ENCODE data around the gene ZNHIT1. TPM values are rescaled to one million over a fixed set of nuclear protein-coding genes. Genes with fewer than 3 reads are reported as not detected.

The ZNHIT1 gene
- polyA plus RNA-seq, 2 of the 4 experiments (the other 2 are of a cell fraction): 33.2 to 55.9 TPM

GRCh38 chr7:101218236-101219125 is 516 bp downstream of the ZNHIT1 start:
- Histone ChIP-seq H3K9me3 (no peaks in the 10 kb centered on the region), H3K4me1 (peaks cover 17% of the 10 kb centered on the region), H3K4me2 (peak overlapping the region; percentile 91), H3K27ac (peak overlapping the region; percentile 90 to 98), H3K4me3 (peak overlapping the region; percentile 97)
- CTCF ChIA-PET: interaction anchor here (0.7 to 6.8 kb wide), 14 partner anchors 9 to 323 kb away, joined by 3 to 49 read pairs (median 6); partner anchors contain the start of genes ACHE, CLDN15 and FIS1
- TF ChIP-seq HDAC2 (IDR thresholded peaks at IDR 0.05) (no peak), TFCP2L1 (CRISPR knock-in tag; IDR thresholded peaks at IDR 0.05) (no peak), MAX (IDR thresholded peaks at IDR 0.05) (peak; percentile 27; the same call in 1 of the 2 replicates), RFX5 (IDR thresholded peaks at IDR 0.05) (no peak), E2F6 (IDR thresholded peaks at IDR 0.05; ENCODE audit: borderline replicate concordance, low read depth) (0 out of 2 replicates have a peak, but pooled peaks have one; percentile 32), RNF2 (IDR thresholded peaks at IDR 0.05; ENCODE audit: borderline replicate concordance, low read depth) (no peak), FOSL2 (IDR thresholded peaks at IDR 0.05) (no peak), FOSL2 (CRISPR knock-in tag; IDR thresholded peaks at IDR 0.05) (no peak), BCL3 (IDR thresholded peaks at IDR 0.05) (no peak)
- FAIRE-seq (no peak), ATAC-seq (peak; percentile 6 to 43; a peak in 4 of 6 replicates), DNase-seq (ENCODE audit: low read depth in 1 of 2, low spot score in 1 of 2) (no peak)
- WGBS (ENCODE audit: missing lambda C conversion rate): 9% methylated on average over 26 of the region's 26 CpGs
- POLR2A ChIA-PET: interaction anchor here (0.6 to 1.7 kb wide), 13 partner anchors 14 to 344 kb away, joined by 3 to 15 read pairs (median 5); partner anchors contain the start of genes FIS1, SRRT, TRIM56 and UFSP1

GRCh38 chr7:101220295-101220694 is 2.3 kb downstream of the ZNHIT1 start:
- peaks cover 15% of the 10 kb centered on the region for H3K4me1 ChIP-seq
- POLR2A ChIA-PET: no interaction called here
- DNase-seq (ENCODE audit: low read depth in 1 of 2, low spot score in 1 of 2) (no peak), ATAC-seq (no peak), FAIRE-seq (no peak)
- no peak overlapping the region for H3K27ac ChIP-seq
- no peak overlapping the region for H3K4me3 ChIP-seq
- WGBS (ENCODE audit: missing lambda C conversion rate): 92% methylated on average over 5 of the region's 5 CpGs
- H3K9me3 ChIP-seq: no peaks in the 10 kb centered on the region
- no peak overlapping the region for H3K4me2 ChIP-seq
- TF ChIP-seq MAX (IDR thresholded peaks at IDR 0.05) (no peak), E2F6 (IDR thresholded peaks at IDR 0.05; ENCODE audit: borderline replicate concordance, low read depth) (no peak), MAZ (IDR thresholded peaks at IDR 0.05; ENCODE audit: borderline replicate concordance, low read depth, low read length) (no peak), KDM1A (IDR thresholded peaks at IDR 0.05; ENCODE audit: low read depth) (no peak), HES2 (IDR thresholded peaks at IDR 0.05) (no peak), REST (IDR thresholded peaks at IDR 0.05) (no peak), ZSCAN20 (CRISPR knock-in tag; IDR thresholded peaks at IDR 0.05) (no peak), FOSB (CRISPR knock-in tag; IDR thresholded peaks at IDR 0.05) (no peak)
- CTCF ChIA-PET: interaction anchor here (0.6 to 1.5 kb wide), 4 partner anchors 13 to 62 kb away, joined by 3 to 5 read pairs (median 4); partner anchors contain the start of gene FIS1
